NOMO-1 treated with DMSO at 0.1 percent for 48 hours (cell line): Measurements from ENCODE around the gene KDM4D.
"Not testable (repeated sequence)": the region's sequence is repeated elsewhere in the genome, so short reads cannot be mapped to it uniquely, and the experiment has no call there.

Experiments
- DNase-seq: peaks from one replicate; lab custom pipeline; 2025; ENCODE audit not compliant: unreplicated experiment; lab: John Stamatoyannopoulos, UW

KDM4D gene

DNA sequence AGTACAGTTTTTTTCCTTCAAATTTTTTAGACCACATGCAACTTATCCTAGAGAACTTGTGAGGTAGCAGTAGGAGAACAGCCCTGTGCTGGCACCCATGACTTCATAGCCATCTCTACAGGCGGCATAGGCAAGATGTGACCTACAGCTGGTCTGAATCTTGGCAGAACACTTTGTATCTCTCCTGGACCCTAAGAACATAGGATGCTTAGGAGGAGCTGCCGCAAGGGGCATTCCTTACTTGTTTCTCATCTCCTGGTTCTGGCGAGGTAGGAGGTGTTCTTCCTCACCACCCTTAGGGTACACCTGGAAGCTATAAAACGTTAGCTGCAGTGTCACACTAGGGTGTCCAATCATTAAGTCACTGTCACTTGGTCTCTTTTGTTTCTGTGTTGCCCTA lies 16.5 kb upstream of the KDM4D start:
- DNase-seq: no peak

DNA sequence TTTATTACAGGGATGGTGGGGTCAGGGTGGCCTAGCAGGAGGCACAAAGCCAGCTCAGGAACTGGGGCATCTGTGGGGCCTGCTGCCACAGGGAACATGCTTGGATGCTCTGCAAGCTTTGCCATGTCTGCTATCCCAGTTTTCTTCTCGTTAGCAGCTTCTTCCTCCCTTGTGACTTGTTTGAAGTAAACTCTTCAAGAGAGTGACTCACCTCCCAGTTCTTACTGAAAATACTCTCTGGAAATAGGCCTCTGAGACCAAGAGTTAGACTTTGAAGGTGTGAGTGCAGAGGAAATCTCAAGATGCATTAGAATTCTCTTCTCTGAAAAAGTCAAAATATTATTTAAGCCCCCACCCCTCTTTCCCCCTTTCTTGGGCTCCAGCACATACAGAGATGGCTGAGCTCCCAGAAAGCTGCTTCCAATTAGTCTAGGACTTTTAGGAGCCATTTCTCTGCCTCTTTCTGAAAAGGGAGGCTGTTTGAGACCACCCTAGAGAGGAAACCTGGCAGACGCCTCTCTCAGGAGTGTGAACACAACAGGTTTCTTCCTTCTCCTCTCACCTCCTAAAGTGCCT lies 15.3 kb upstream of the KDM4D start:
- no peak for DNase-seq

DNA sequence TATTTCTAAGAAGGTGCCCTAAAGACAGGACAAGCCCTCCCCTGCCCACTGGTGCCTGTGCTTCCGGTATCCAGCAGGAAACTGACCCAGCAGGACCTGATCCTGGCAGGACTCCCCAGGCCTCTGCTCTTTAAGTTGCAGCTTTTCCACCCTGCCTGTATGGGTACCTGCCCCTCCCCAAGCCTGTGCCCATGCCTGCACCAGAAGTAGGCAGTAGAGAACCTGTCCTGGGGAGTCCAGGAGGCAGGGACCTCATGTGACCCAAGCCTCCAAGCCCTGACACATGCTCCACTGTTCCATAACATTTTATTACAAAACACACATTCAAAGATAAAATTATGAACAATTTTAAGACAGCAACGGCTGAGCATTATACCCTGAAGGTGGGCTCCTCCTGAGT lies 14.3 kb upstream of the KDM4D start:
- no peak for DNase-seq

DNA sequence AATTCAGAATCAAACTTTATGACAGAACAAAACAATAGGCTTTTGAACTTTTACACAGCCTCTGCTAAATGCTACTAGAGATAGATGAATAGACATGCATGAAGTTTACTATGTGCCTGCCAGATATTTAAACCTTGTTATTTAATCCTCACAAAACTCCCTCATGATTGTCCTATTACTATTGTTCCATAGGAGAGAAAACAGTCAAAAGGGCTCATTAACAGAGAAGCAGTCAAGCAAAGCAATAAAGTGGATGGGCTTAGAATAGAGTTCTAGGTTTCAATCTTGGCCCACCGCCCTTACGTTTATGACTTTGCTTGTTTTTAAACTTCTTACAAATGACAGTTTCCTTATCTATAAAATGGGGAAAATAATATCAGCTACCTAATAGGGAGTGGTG lies 13.0 kb upstream of the KDM4D start:
- no peak for DNase-seq

DNA sequence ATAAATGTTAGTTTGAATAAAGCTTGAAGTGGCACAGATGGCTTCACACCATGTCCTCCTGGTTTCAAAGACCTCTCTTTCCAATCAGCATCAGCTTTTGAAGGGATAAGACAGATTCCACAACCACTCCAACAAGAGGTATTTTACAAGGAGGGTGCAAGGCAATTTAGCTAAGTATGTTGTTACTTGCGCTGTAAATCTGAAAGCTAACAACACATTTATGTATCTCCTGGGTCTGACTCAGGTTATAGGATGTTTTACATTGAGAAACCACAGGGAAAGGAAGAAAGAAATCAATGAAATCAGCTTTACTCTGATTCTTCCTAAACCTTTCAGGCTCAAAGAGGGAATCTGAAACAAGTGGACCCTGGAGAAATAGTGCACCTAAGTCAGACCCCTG lies 12.3 kb upstream of the KDM4D start:
- no peak for DNase-seq

DNA sequence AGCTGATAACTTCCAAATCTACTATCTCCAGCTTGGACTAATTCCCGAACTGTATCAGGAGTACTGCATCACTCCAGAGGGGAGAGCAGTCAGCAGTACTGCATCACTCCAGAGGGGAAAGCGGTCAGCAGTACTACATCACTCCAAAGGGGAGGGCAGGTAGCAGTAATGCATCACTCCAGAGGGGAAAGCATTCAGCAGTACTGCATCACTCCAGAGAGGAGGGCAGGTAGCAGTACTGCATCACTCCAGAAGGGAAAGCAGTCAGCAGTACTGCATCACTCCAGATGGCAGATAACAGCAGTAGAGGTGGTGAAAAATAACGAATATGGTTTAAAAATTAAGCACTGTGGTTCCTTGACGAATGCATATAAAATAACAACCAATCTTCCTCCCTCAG lies 8.6 kb upstream of the KDM4D start:
- DNase-seq: no peak

DNA sequence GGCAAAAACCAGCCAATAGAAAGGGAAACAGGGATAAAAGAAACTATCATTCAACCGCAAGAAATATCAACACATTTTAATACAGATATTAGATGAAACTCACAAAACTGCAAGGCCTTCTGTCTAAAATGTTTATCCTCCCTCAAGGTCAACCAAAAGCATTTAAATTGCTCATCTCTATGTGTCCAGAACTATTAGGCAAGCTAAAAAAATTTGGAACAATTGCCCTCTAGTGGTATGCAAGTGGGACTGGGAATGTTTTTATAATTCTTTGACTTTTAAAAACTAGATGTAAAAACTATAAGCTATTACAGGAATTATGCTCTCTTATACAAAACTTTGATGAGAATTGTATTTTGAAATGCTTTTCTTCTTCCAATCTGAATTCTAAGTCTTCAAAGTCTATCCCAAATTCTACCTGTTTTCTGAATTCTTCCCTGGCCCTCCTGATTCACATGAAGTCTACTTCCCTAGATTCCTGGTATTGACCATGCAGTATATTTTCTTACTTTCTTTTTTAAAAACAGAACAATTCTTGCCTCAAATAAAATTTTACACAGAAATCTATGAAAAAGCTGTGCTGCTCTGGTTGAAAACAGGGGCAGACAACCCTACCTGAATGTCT lies 5.1 kb upstream of the KDM4D start:
- DNase-seq: peak; percentile 1

DNA sequence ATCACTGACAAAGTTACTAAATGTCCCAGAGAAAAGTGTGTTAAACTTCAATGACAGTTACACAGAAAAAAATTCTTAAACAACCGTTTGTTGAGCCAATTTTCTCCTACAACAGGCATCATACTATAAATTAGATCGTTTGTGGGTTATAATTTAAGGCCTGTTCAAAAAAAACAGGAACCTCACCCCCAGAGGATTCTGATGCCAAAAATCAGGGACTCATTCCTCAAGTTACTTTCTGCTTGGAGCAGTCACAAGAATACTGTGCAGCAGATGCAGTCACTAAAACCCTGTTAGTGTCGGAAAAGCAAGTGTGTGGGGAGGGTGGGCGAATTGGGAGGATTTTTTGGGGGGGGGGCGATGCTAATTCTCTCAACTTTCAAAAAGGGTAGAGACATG lies 810 bp upstream of the KDM4D start:
- DNase-seq: peak; percentile 13

DNA sequence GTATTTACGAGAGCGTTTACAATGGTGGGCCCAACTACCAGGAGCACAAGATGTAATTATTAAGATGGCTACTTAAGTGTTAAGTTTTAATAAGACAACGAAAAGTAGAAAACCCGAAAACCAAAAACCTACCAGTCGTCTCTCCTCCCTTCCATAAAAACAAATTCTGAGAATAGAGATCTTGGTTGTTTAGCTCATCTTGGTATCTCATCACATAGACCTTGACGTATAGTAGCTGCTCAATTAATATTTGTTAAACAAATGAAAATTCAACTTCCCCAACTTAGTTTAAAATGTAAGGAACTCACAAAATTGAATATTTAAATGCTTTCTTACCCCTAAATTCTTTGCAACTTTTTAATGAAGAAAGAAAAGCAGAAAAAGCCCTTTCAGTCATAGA lies 669 bp downstream of the KDM4D start:
- DNase-seq: no peak

DNA sequence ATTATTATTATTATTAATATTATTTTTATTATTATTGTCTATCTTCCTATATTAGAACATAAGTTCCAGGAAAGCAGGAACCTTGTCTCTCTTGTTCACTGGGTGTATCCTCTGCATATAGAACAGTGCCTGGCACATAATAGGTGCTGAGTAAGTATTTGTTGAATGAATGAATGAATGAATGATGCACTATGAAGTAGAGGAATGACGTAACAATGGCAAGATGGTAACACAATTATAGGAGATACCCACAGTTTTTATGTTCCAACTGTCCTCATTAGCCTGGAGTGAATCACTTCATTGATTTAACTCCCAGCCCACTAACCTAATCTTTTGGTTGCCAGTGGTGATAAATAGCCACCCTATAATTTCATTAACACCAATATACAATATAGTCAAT lies 2.1 kb downstream of the KDM4D start:
- no peak for DNase-seq

DNA sequence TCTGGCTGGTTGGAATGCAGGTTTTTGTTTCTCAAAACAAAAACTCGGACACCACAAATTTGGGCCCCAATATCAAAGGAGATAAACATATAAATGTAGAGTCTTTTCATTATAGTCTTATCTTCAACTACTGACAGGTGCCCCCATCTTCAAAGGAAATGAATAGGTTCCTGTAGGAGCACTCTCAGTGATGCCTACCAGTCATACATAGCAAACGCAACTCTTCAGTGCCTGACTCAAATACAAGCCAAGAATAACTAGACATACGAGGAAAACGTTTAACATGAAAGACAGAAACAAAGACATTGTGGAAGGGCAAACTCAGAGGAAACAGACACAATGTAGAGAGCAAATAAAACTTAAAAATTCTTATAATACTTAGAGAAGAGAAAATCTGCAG lies 13.9 kb downstream of the KDM4D start:
- DNase-seq: no peak

DNA sequence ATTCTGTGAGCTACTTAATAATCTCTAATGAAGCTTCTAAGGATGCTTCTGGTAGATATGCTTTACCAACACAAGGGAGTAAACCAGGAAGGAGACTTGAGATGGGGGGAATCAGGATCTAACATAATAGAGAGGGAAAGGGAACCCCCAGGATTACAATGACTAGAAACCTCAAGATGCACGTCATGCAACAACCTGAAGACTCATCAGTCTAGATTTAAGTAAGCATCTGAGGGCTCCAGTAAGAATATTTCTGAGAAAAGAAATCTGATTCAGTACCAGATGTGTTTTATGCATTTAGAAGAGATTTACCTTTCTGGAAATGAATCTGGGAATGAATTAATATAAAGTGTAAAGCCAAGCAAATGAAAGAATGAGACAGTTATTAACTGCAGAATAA lies 15.2 kb downstream of the KDM4D start:
- DNase-seq: no peak

DNA sequence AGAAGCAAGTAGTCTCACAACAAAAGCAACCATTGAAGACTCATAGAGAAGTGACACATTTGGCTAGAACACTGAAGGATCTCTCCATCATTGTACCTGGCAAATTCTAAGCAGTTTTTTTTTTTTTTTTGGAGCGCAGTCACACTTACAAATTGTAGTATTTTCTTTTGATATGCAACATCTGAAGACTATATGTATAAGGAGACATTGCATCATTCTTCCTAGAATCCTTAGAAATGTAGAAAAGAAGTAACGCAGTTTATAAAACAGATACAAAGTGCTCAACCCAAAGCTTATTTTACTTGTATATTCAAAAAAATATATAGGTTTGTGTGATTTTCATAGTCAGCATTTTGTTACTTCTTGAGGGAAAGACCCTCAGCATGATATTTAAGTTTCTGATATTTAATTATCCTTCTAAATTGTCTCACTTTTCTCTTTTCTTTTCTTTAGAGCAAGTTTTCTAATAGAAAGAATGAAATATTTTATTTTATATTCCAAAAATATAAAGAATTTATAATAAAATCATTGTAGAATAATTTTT lies 20.0 kb downstream of the KDM4D start:
- DNase-seq: no peak

DNA sequence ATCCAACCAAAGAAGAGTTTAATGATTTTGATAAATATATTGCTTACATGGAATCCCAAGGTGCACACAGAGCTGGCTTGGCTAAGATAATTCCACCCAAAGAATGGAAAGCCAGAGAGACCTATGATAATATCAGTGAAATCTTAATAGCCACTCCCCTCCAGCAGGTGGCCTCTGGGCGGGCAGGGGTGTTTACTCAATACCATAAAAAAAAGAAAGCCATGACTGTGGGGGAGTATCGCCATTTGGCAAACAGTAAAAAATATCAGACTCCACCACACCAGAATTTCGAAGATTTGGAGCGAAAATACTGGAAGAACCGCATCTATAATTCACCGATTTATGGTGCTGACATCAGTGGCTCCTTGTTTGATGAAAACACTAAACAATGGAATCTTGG lies 23.9 kb downstream of the KDM4D start:
- no peak for DNase-seq

DNA sequence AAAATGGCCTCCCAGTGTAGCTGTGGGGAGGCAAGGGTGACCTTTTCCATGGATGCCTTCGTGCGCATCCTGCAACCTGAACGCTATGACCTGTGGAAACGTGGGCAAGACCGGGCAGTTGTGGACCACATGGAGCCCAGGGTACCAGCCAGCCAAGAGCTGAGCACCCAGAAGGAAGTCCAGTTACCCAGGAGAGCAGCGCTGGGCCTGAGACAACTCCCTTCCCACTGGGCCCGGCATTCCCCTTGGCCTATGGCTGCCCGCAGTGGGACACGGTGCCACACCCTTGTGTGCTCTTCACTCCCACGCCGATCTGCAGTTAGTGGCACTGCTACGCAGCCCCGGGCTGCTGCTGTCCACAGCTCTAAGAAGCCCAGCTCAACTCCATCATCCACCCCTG lies 24.8 kb downstream of the KDM4D start:
- no peak for DNase-seq

DNA sequence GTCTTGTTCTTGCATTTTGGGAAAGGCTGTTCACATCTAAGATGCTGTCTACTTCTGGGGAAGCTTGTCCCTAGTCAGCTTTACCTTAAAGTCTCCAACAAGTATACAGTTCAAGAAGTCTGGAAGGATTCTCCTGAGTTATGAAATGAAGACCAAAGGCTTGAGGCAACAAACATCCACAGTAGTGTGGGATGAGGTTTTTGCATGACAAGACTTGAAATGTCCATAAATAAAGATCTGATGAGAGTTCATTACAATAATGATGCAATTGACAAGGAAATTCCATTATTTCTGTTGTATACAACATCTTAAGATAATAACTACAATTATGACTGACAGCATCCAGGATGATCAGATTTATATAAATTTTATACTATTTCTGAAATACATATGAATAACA lies 30.2 kb downstream of the KDM4D start:
- DNase-seq: no peak

DNA sequence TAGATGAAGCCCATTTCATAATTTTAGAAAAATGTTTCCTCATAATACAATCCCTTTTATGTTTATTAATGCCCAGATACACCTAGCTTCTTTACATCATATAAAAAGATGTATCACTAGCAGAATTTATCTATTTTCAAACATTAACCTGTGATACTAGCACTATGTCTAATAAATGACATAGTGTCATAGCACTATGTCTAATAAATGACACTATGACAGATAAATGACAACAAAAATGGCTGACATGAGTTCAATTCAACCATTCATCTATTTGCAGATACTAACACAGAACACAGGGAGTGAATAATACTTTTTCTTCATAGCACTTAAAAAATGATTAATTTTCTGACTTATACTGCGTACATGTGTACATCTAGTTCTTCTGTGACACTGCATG lies 32.1 kb downstream of the KDM4D start:
- no peak for DNase-seq

DNA sequence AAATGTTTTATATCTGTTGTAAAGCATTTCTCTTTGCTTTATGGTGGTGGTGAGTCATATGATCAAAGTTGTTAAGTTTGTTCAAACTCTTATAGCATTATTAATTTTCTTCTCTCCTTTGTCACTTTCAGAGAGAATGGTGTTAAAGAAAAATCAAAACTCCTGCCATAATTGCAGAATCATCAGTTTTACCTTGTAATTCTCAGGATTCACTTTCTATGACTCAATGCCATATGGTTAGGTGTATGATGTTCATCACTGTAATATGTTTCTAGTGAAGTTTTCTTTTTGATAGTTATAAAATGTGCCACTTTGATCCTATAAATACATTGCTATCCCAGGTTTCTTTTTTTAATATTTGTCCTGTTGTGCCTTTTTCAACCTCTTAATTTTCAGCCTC lies 37.9 kb downstream of the KDM4D start:
- DNase-seq: no peak

DNA sequence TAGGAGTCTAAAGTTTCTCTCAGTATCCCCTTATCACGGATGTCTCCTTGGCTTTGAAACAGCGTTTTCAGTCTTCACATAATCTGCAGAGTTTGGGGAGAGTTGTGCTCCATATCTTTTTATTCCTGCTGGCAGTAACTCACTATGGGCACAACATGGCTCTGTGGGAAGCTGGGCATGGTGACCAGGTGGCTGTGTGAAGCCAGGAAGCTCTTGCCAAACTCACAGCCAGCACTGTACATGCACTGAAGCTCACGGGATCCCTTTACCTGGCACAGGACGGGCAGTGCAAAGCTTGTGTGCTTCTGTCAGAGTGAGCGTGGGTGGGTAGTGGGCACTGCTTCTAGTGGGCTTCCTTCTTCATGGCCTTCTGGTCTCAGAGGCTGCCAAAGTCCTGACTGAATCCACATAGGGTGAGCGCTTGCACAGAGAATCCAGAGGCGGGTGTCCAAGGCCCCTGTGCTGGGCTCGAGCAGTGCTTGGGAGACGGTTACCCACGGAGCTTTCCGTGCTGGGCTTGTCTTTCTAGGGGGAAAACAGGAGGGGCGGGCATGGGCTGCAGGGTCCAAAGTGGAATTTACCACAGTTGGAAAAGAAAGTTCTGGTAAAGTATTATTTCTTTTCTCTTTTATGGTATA lies 40.8 kb downstream of the KDM4D start:
- no peak for DNase-seq

DNA sequence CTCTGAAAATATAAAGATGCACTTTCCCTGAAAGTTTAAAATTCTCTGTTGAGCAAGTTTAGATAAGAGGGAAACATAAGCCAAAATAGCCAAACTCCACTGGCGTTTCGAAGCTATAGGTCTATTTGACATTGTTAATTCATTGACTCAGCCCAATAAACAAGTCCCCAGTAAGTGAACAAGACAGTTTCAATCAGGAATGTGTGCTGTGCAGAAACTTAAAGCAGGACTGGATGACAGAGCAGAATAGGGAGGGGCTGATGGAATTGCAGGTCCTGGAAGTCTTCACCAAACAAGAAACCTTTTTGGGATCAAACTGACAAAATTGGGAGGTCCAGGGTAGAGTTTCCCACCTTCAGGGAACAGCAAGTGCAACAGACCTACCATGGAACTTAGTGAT lies 42.6 kb downstream of the KDM4D start:
- DNase-seq: no peak

DNA sequence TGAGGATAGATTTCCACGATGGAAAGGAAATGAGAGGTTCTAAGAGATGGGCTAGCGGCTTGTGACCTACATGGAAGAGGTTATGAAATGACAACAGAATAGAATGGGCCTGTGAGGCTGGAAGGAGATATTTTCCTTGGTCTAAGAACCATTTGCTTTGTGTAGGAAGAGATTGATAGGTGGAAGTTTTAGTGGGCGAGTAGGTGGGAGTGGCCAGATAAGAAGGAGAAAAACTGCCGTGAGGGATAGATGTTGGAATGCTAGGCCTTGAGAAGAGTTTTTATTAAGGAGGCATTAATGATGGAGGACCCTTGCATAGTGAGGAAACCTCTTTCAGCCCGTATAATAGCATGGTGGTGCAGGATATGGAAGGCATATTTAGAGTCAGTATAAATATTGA lies 48.0 kb downstream of the KDM4D start:
- DNase-seq: not testable (repeated sequence)

DNA sequence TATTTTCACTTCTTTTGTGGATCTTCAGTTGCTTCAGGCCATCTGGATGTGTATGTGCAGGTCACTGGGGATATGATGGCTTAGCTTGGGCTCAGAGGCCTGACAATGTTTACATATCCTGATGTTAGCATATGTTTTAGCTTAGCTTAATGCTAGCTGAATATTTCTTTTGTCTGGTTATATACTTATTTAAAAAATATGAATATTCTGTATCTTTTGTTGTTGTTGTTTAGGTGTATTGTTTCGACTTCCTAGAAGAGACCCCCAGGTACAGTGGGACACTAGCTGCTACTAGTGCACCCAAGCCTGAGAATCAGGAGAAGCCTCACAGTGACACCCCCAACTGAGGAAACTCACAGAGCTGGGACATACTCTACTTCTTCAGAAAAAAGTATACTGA lies 51.4 kb downstream of the KDM4D start, which contains the start of gene KDM4E:
TSS of gene KDM4E (plus strand) at position 301 of the 400 bp plus-strand sequence. CDS start 300 bp downstream, outside the sequence.
- DNase-seq: no peak
